ENCODE data around the gene RBM6. TPM values are rescaled to one million over a fixed set of nuclear protein-coding genes. Genes with fewer than 3 reads are reported as not detected.
A peak's percentile ranks its signal among the peaks of the same experiment; 100 is the strongest.

Gene RBM6
- total RNA-seq, 1 experiment from 2014 or later, result 90.7 TPM

- no peak overlapping the region for H2BK15ac ChIP-seq (ENCODE audit: low read depth, low read length)
- DNase-seq, result peak; percentile 75
- no peak overlapping the region for H3K56ac ChIP-seq (ENCODE audit: insufficient read length, low read depth, low read length)
- Mint-ChIP-seq H3K27me3 (ENCODE audit: low read depth) (no peaks in the 10 kb centered on the region), H3K36me3 (ENCODE audit: insufficient read depth in 1 of 3, low read depth in 3 of 3) (peaks cover 0 to 5% (median 3%) of the 10 kb centered on the region in 3 experiments; a peak in 3 of 7 replicates), H3K4me3 (no peak overlapping the region), H3K27ac (no peak overlapping the region), H3K9me3 (no peaks in the 10 kb centered on the region; a peak in 1 of 5 replicates), H3K4me1 (peaks cover 8 to 20% of the 10 kb centered on the region in 2 experiments)
- no peak overlapping the region for H2BK12ac ChIP-seq (ENCODE audit: insufficient read length, low read depth, low read length)
- no peaks in the 10 kb centered on the region for H3K23me2 ChIP-seq (ENCODE audit: insufficient read length, low read depth, low read length, poor library complexity, severe bottlenecking)
- no peak overlapping the region for H3K9ac ChIP-seq (ENCODE audit: extremely low read depth, insufficient read length, low read length)
- H3K79me1 ChIP-seq (ENCODE audit: insufficient read depth, low read depth, low read length, poor library complexity, severe bottlenecking), result no peaks in the 10 kb centered on the region
- H2BK20ac ChIP-seq (ENCODE audit: low read depth, low read length, poor library complexity, severe bottlenecking), result no peak overlapping the region
- H2BK5ac ChIP-seq (ENCODE audit: insufficient read length, low read length), result no peak overlapping the region
- H3K4me1 ChIP-seq (ENCODE audit: insufficient read depth, low read length), result no peaks in the 10 kb centered on the region; the same call in 1 of the 2 replicates
- no peak overlapping the region for H3T11ph ChIP-seq (ENCODE audit: low read length)
- no peak overlapping the region for H3K4ac ChIP-seq (ENCODE audit: low read depth, low read length)
- no peak overlapping the region for H3K14ac ChIP-seq (ENCODE audit: insufficient read depth, low read length)
- no peak overlapping the region for H3K18ac ChIP-seq (ENCODE audit: insufficient read length, low read depth, low read length)
- no peak overlapping the region for H3K4me2 ChIP-seq (ENCODE audit: insufficient read depth, insufficient read length, low read length)
- H3K79me2 ChIP-seq (ENCODE audit: insufficient read depth, low read length), result no peaks in the 10 kb centered on the region
- no peak overlapping the region for H3K23ac ChIP-seq (ENCODE audit: insufficient read length, low read depth, low read length)
- TF ChIP-seq CTCF (conservative IDR thresholded peaks at IDR 0.05), result peak; percentile 67
- no peaks in the 10 kb centered on the region for H3K9me3 ChIP-seq (ENCODE audit: control insufficient read depth, low read depth, low read length)
- H2BK120ac ChIP-seq (ENCODE audit: low read depth, low read length, poor library complexity, severe bottlenecking), result no peak overlapping the region
- peaks cover 5% of the 10 kb centered on the region for H4K20me1 ChIP-seq (ENCODE audit: control insufficient read depth, insufficient read depth, insufficient read length)
- no peak overlapping the region for H2AK5ac ChIP-seq (ENCODE audit: insufficient read length, low read length)
- no peak overlapping the region for H4K5ac ChIP-seq (ENCODE audit: insufficient read length, low read depth, low read length)
- H3K27me3 ChIP-seq (ENCODE audit: insufficient read depth, low read length), result no peaks in the 10 kb centered on the region
- H3K27ac ChIP-seq (ENCODE audit: insufficient read length, low read depth, low read length), result no peak overlapping the region
- H2AFZ ChIP-seq (ENCODE audit: low read length), result no peak overlapping the region
- no CpG with 5 or more reads among the region's 5 CpGs for WGBS (ENCODE audit: extremely low coverage, insufficient read length, low lambda C conversion rate)
- no peak overlapping the region for H4K91ac ChIP-seq (ENCODE audit: insufficient read length, low read depth, low read length)
- no peak overlapping the region for H4K8ac ChIP-seq (replicated peaks; ENCODE audit: insufficient read length, low read depth, low read length)
Observed at GRCh38 chr3:49899815-49900214, 40.1 kb upstream of the RBM6 start.
